ENCODE data around the gene ATF7IP. TPM values are rescaled to one million over a fixed set of nuclear protein-coding genes. Genes with fewer than 3 reads are reported as not detected.
A peak's percentile ranks its signal among the peaks of the same experiment; 100 is the strongest.

ATF7IP gene
- total RNA-seq, 3 donors from 2014 or later: 45.4 to 81.2 (median 48.8) TPM

- no peaks in the 10 kb centered on the region for H3K4me1 ChIP-seq
- H3K4me3 ChIP-seq: no peak overlapping the region
- DNase-seq (ENCODE audit: low spot score in 2 of 2): no peak
- no peaks in the 10 kb centered on the region for H3K36me3 ChIP-seq
- no peak overlapping the region for H3K27ac ChIP-seq
- TF ChIP-seq POLR2A (IDR thresholded peaks at IDR 0.05) (no peak), POLR2AphosphoS5 (IDR thresholded peaks at IDR 0.05) (no peak), CTCF (IDR thresholded peaks at IDR 0.05) (no peak)
- intact Hi-C loops (cut with DNase I; ENCODE audit: low total_unique reads): no loop called here
- no peaks in the 10 kb centered on the region for H3K9me3 ChIP-seq
- no peaks in the 10 kb centered on the region for H3K27me3 ChIP-seq
These were observed 145.1 kb downstream of the ATF7IP start for GRCh38 chr12:14510574-14510973.

GRCh38 chr12:14514154-14514842 lies 148.8 kb downstream of the ATF7IP start:
- Histone ChIP-seq H3K4me3 (no peak overlapping the region), H3K27me3 (no peaks in the 10 kb centered on the region), H3K36me3 (no peaks in the 10 kb centered on the region), H3K27ac (peak overlapping the region in 1 of 2 donors; percentile 37), H3K9me3 (no peaks in the 10 kb centered on the region), H3K4me1 (no peaks in the 10 kb centered on the region)
- peak in 1 of 2 donors; percentile 72 for DNase-seq (ENCODE audit: low spot score in 2 of 2)
- intact Hi-C loops (cut with DNase I; ENCODE audit: low total_unique reads): no loop called here
- TF ChIP-seq POLR2A (IDR thresholded peaks at IDR 0.05) (no peak), CTCF (IDR thresholded peaks at IDR 0.05) (peak in 2 of 3 donors; percentile 65 to 79), POLR2AphosphoS5 (IDR thresholded peaks at IDR 0.05) (peak in 2 of 3 donors; percentile 34 to 48)

- no peaks in the 10 kb centered on the region for H3K36me3 ChIP-seq
- H3K4me3 ChIP-seq: no peak overlapping the region
- H3K9me3 ChIP-seq: no peaks in the 10 kb centered on the region
- intact Hi-C loops (cut with DNase I; ENCODE audit: low total_unique reads): no loop called here
- no peaks in the 10 kb centered on the region for H3K27me3 ChIP-seq
- TF ChIP-seq POLR2AphosphoS5 (IDR thresholded peaks at IDR 0.05) (no peak), POLR2A (IDR thresholded peaks at IDR 0.05) (no peak), CTCF (IDR thresholded peaks at IDR 0.05) (no peak)
- H3K27ac ChIP-seq: peak overlapping the region in 1 of 2 donors; percentile 37
- no peaks in the 10 kb centered on the region for H3K4me1 ChIP-seq
- no peak for DNase-seq (ENCODE audit: low spot score in 2 of 2)
These were observed 149.5 kb downstream of the ATF7IP start for GRCh38 chr12:14514946-14515345.

- H3K4me3 ChIP-seq: no peak overlapping the region
- TF ChIP-seq POLR2AphosphoS5 (IDR thresholded peaks at IDR 0.05) (no peak), CTCF (IDR thresholded peaks at IDR 0.05) (no peak), POLR2A (IDR thresholded peaks at IDR 0.05) (no peak)
- peaks cover 18 to 44% of the 10 kb centered on the region in 2 donors for H3K9me3 ChIP-seq
- H3K27ac ChIP-seq: no peak overlapping the region
- no peaks in the 10 kb centered on the region for H3K27me3 ChIP-seq
- intact Hi-C loops (cut with DNase I; ENCODE audit: low total_unique reads): no loop called here
- H3K4me1 ChIP-seq: no peaks in the 10 kb centered on the region
- DNase-seq (ENCODE audit: low spot score in 2 of 2): no peak
- no peaks in the 10 kb centered on the region for H3K36me3 ChIP-seq
These were observed 156.3 kb downstream of the ATF7IP start for GRCh38 chr12:14521822-14522221.

GRCh38 chr12:14525964-14526363 lies 160.5 kb downstream of the ATF7IP start:
- Histone ChIP-seq H3K9me3 (peaks cover 18 to 39% of the 10 kb centered on the region in 2 donors), H3K27ac (no peak overlapping the region), H3K27me3 (no peaks in the 10 kb centered on the region), H3K4me1 (no peaks in the 10 kb centered on the region), H3K4me3 (no peak overlapping the region), H3K36me3 (no peaks in the 10 kb centered on the region)
- DNase-seq (ENCODE audit: low spot score in 2 of 2): no peak
- intact Hi-C loops (cut with DNase I; ENCODE audit: low total_unique reads): no loop called here
- no peak for TF ChIP-seq POLR2AphosphoS5 (IDR thresholded peaks at IDR 0.05)
- TF ChIP-seq POLR2A (IDR thresholded peaks at IDR 0.05): no peak
- TF ChIP-seq CTCF (IDR thresholded peaks at IDR 0.05): no peak
